Mucosa of gallbladder (tissue), 1 donor: ENCODE measurements around the gene HTN1. TPM values are rescaled to one million over a fixed set of nuclear protein-coding genes. Genes with fewer than 3 reads are reported as not detected.
"Not testable (repeated sequence)": the region's sequence is repeated elsewhere in the genome, so short reads cannot be mapped to it uniquely, and the experiment has no call there.

ENCODE experiments used
- DNase-seq: peaks from one replicate; pipeline ENCODE4 v3.0.0-alpha.2; 2020; ENCODE audit warnings: low spot score
- total RNA-seq: library from RNA; stranded (reverse); gene quantifications from one replicate; pipeline ENCODE4 v1.2.1, GENCODE V29; 2021
- donor health status: DM: no; HTN: no; CAD: no.

The HTN1 gene
- total RNA-seq, result not detected

GRCh38 chr4:70050138-70050537, at the start of gene HTN1:
HTN1 (plus strand) TSS chr4:70050438; CDS start chr4:70053077, 2,639 bp downstream.
- not testable (repeated sequence) for DNase-seq

DNA sequence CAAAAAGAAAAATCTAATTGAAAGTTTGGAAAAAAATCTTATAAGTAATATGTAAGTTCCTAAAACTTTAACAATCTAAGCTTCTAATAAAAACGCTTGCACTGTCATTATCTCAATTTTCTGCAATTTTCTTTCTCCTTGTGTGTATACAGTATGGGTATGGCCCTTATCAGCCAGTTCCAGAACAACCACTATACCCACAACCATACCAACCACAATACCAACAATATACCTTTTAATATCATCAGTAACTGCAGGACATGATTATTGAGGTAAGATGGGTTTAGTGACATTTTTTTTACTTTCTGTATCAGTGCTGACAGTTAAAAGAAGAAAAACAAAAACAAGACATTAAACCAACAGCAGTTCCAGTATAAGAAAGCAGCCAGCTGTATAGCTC, 49.5 kb upstream of the HTN1 start:
- no peak for DNase-seq

- DNase-seq, result no peak
Observed at GRCh38 chr4:70002507-70002906, 47.7 kb upstream of the HTN1 start.

GRCh38 chr4:70008771-70009170, 41.5 kb upstream of the HTN1 start:
- no peak for DNase-seq

GRCh38 chr4:70019006-70019405, 31.2 kb upstream of the HTN1 start:
- DNase-seq, result not testable (repeated sequence)

DNA sequence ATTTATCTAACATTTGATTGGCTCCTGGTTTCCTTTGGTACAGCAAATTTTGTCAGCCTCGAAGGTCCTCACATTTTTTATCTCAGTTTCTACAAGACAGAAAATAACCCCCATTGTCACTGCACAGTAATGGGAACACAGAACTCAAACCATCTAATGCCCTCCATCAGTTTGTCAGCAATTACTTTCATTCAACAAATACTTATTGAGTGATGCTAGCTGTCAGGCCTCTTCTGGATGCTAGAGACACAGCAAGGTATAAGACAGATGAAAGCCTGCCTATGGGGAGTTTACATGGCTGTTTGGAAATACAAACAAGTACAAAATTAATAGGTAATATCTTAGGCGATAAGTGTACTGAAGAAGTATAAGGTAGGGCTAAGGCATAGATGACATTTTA, 27.0 kb upstream of the HTN1 start:
- DNase-seq, result no peak

GRCh38 chr4:70027011-70027410, 23.2 kb upstream of the HTN1 start:
- DNase-seq, result no peak

DNA sequence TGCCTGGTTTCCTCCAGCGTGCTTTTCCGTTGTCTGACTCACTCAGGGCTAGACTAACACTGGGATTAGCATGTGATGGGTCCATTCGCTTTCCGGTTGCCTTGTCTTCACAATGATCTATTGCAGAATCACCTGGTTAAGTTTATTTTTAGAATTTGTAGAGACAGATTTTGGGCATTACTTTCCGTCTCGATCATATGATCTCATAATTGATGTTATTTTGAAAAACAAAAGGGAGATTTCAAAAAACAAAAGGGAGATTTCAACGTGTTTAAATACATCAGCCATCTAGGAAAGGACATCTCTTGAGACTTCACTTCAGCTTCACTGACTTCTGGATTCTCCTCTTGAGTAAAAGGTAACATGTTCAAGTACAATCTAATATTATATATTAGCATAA, 22.1 kb upstream of the HTN1 start, which contains the start of gene HTN3:
Gene HTN3 (plus strand): TSS at position 301 of the 400 bp plus-strand sequence. CDS start 2,282 bp downstream, outside the sequence.
- not testable (repeated sequence) for DNase-seq

DNA sequence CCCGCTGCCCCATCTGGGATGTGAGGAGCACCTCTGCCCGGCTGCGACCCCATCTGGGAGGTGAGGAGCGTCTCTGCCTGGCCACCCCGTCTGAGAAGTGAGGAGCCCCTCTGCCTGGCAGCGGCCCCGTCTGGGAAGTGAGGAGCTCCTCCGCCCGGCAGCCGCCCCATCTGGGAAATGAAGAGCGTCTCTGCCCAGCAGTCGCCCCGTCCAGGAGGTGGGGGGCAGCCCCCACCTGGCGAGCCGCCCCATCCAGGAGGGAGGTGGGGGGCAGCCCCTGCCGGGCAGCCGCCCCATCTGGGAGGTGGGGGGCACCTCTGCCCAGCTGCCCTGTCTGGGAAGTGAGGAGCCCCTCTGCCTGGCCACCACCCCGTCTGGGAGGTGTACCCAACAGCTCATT, 12.7 kb upstream of the HTN1 start:
- DNase-seq, result not testable (repeated sequence)

GRCh38 chr4:70039928-70040327, 10.3 kb upstream of the HTN1 start:
- not testable (repeated sequence) for DNase-seq

DNA sequence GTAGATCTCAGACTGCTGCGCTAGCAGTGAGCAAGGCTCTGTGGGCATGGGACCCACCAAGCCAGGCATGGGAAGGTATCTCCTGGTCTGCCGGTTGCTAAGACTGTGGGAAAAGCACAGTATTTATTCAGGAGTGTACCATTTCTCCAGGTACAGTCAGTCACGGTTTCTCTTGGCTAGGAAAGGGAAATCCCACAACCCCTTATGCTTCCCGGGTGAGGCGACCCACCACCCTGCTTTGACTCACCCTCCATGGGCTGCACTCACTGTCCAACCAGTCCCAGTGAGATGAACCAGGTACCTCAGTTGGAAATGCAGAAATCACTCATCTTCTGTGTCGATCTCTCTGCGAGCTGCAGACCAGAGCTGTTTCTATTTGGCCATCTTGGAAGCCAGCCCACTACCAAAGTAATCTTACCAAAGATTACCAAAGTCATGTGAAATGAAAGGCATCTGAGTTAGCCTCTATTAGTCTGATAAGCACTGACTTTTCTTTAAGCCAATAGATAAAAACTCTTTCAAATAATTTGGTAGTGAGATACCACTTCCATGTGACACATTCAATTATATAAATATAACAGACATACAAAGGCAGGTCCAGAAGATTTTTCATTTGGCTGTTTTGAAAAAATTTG, 8.5 kb upstream of the HTN1 start:
- DNase-seq, result no peak

DNA sequence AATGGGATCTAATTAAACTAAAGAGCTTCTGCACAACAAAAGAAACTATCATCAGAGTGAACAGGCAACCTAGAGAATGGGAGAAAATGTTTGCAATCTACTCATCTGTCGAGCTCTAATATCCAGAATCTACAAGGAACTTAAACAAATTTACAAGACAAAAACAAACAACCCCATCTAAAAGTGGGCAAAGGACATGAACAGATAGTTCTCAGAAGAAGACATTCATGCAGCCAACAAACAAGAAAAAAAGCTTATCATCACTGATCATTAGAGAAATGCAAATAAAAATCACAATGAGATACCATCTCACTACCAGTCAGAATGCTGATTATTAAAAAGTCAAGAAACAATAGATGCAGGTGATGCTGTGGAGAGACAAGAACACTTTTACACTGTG, 6.3 kb downstream of the HTN1 start:
- not testable (repeated sequence) for DNase-seq

- DNase-seq, result no peak
Observed at GRCh38 chr4:70057651-70058050, 7.4 kb downstream of the HTN1 start.

DNA sequence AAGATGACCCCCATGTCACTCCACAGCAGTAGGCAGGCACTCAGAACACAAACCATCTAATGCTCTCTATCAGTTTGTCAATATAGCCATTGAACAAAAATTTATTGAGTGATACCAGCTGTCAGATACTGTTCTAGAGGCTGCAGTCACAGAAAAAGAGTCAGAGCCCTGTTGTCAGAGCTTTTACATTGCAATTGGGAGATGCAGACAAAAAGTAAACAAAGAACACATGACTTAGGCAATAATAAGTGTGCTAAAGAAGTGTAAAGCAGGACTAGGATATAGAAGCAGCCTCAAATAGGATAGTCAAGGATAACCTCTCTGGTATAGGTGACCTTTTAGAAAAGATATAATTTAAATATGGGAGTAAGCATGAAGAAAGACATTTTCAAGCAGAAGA, 8.9 kb downstream of the HTN1 start:
- DNase-seq, result no peak

DNA sequence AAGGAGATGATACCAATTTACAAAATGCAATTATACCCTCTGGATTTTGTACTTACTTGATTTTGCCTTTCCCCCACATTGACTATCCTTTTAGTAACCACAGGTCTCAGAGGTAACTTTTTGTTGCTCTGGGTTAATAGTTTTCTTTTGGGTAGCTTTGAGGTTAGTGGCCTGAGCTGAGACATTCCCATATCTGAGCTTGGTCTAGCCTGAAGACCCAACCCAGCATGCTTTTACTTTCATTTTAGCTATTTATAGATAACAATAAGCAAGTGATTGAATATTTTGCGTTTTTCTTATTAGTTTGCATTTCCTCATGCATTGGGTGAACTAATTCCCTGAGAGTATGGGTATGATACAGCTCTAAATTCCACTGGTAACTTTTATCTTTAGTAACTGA, 11.8 kb downstream of the HTN1 start:
- DNase-seq, result no peak

DNA sequence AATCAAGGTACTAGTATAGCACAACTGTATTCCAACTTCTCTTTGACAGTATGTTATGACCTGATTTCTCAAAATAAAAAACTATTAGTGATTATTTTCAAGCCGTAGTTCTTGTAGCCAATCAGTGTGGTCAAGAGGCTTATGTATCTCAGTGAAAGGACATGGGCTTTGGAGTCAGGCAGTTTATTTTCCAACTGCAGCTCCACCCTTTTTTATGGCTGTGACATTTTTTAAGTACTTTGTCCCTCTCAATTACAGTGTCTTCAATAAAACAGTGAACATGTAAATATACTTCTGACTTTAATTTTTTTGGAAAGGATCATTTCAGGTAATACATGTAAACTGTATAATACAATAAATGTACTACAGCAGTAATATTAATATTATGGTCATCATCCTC, 30.0 kb downstream of the HTN1 start:
- DNase-seq, result no peak

GRCh38 chr4:70099206-70099605, 49.0 kb downstream of the HTN1 start:
- no peak for DNase-seq

Other genes starting within 250 kb of the HTN1 start
- 0.29 TPM for gene SULT1E1, start 190.3 kb upstream of the HTN1 start, total RNA-seq
- not detected for gene CSN1S1, start 119.4 kb upstream of the HTN1 start, total RNA-seq
- gene CSN2, start 84.7 kb upstream of the HTN1 start, total RNA-seq, result not detected
- not detected for gene STATH, start 54.5 kb upstream of the HTN1 start, total RNA-seq
- not detected for gene HTN3, start 22.0 kb upstream of the HTN1 start, total RNA-seq
- gene PRR27, start 103.8 kb downstream of the HTN1 start, total RNA-seq, result not detected
- gene ODAM, start 145.3 kb downstream of the HTN1 start, total RNA-seq, result not detected
- not detected for gene FDCSP, start 175.7 kb downstream of the HTN1 start, total RNA-seq
- not detected for gene CSN3, start 192.2 kb downstream of the HTN1 start, total RNA-seq